ENCODE data around the gene PLCH1.

Gene PLCH1

DNA sequence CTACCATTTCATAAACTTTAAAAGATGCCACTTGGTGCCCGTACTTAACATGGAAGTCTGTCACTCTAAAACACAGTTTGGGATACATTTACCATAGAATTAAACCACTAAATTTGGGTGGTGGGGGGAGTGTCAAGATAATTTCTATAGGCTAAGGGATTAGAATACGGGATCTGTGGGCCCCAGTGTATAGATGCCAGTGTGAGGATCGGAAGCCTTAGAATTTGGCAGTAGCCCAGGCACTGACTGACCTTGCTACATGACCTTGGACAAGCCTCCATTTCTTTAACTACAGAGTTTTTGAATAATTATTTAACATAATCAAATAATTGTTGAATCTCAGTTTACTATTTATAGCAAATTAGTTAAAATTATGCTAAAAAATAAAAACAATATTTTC, 375.1 kb downstream of the PLCH1 start:
- Histone ChIP-seq H3K36me3 (ENCODE audit: control insufficient read depth, insufficient read depth, low read length) (no peaks in the 10 kb centered on the region), H3K4me1 (ENCODE audit: control insufficient read depth, low read depth, low read length) (peaks cover 4% of the 10 kb centered on the region), H3K79me2 (ENCODE audit: control insufficient read depth, insufficient read depth, low read length) (no peaks in the 10 kb centered on the region), H2BK120ac (ENCODE audit: low read depth, low read length) (no peak overlapping the region), H4K8ac (ENCODE audit: low read depth, low read length) (no peak overlapping the region), H2BK5ac (ENCODE audit: low read length) (no peak overlapping the region), H2AK5ac (ENCODE audit: low read length) (no peak overlapping the region), H4K5ac (ENCODE audit: low read length) (no peak overlapping the region), H3K27me3 (ENCODE audit: insufficient read depth, low read length, poor library complexity) (no peaks in the 10 kb centered on the region), H3K4me3 (ENCODE audit: low read length) (no peak overlapping the region), H3K4me2 (ENCODE audit: low read length) (no peak overlapping the region), H3K4ac (ENCODE audit: low read depth, low read length) (no peak overlapping the region), H3K18ac (ENCODE audit: low read length) (no peak overlapping the region), H3K9ac (ENCODE audit: low read length) (no peak overlapping the region), H3K56ac (ENCODE audit: low read length) (no peak overlapping the region), H3K23ac (ENCODE audit: low read length) (no peak overlapping the region), H2BK15ac (replicated peaks; ENCODE audit: low read depth) (no peak overlapping the region), H3K79me1 (ENCODE audit: low read length) (no peaks in the 10 kb centered on the region), H3K27ac (ENCODE audit: low read depth, low read length) (no peak overlapping the region)
- no CpG with 5 or more reads among the region's 3 CpGs for WGBS (ENCODE audit: extremely low coverage, insufficient coverage, low lambda C conversion rate)
- DNase-seq = no peak

DNA sequence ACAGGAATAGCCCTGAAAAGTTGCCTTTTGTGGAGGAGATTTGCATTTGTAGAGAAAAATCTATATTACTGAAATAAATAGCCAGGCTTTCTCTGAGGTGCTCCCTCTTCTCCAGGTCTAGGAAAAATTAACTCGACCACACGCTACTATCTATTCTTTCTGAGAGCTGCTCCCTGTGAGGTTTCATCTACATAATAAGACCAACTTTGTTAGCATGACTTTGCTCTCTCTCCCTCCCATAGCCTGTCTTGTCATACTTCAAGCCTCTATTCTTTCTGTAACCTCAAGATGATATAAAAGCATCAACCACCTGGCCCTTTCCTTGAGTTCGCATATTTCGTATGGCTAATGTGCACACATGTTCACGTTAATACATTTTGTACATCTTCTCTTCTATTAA, 375.6 kb downstream of the PLCH1 start:
- no peak overlapping the region for H3K27ac ChIP-seq (ENCODE audit: low read depth, low read length)
- H3K79me2 ChIP-seq (ENCODE audit: control insufficient read depth, insufficient read depth, low read length) = no peaks in the 10 kb centered on the region
- no peaks in the 10 kb centered on the region for H3K27me3 ChIP-seq (ENCODE audit: insufficient read depth, low read length, poor library complexity)
- H3K4me3 ChIP-seq (ENCODE audit: low read length) = no peak overlapping the region
- DNase-seq = no peak
- H4K8ac ChIP-seq (ENCODE audit: low read depth, low read length) = no peak overlapping the region
- no peak overlapping the region for H2AK5ac ChIP-seq (ENCODE audit: low read length)
- no peak overlapping the region for H3K9ac ChIP-seq (ENCODE audit: low read length)
- H3K4me2 ChIP-seq (ENCODE audit: low read length) = no peak overlapping the region
- no peak overlapping the region for H4K5ac ChIP-seq (ENCODE audit: low read length)
- no peak overlapping the region for H3K4ac ChIP-seq (ENCODE audit: low read depth, low read length)
- H2BK15ac ChIP-seq (replicated peaks; ENCODE audit: low read depth) = no peak overlapping the region
- H3K23ac ChIP-seq (ENCODE audit: low read length) = no peak overlapping the region
- no peaks in the 10 kb centered on the region for H3K79me1 ChIP-seq (ENCODE audit: low read length)
- no peak overlapping the region for H2BK5ac ChIP-seq (ENCODE audit: low read length)
- H3K56ac ChIP-seq (ENCODE audit: low read length) = no peak overlapping the region
- H3K36me3 ChIP-seq (ENCODE audit: control insufficient read depth, insufficient read depth, low read length) = no peaks in the 10 kb centered on the region
- no peak overlapping the region for H2BK120ac ChIP-seq (ENCODE audit: low read depth, low read length)
- no peak overlapping the region for H3K18ac ChIP-seq (ENCODE audit: low read length)
- WGBS (ENCODE audit: extremely low coverage, insufficient coverage, low lambda C conversion rate) = no CpG with 5 or more reads among the region's 5 CpGs
- H3K4me1 ChIP-seq (ENCODE audit: control insufficient read depth, low read depth, low read length) = peaks cover 4% of the 10 kb centered on the region

DNA sequence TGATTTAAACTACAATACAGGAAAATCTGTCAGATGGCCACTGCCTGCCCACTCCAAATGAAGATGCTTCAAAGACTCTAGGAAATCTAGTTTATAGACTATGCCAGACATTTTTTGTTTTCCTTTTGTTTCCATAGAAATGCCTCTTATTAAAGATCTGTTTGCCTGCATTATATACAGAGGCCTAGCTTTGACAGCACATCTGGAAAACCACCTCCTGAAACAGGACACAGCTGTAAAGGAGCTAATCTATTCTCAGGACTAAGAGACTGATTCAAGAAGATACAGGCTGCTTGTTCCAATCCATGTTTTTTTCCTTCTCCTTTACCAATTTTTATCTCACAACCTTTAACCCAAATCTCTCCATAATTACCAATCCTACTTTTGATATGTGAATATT, 376.1 kb downstream of the PLCH1 start:
- Histone ChIP-seq H3K79me2 (ENCODE audit: control insufficient read depth, insufficient read depth, low read length) (no peaks in the 10 kb centered on the region), H3K4me2 (ENCODE audit: low read length) (no peak overlapping the region), H3K27ac (ENCODE audit: low read depth, low read length) (no peak overlapping the region), H2BK15ac (replicated peaks; ENCODE audit: low read depth) (no peak overlapping the region), H3K18ac (ENCODE audit: low read length) (no peak overlapping the region), H3K4ac (ENCODE audit: low read depth, low read length) (no peak overlapping the region), H3K4me1 (ENCODE audit: control insufficient read depth, low read depth, low read length) (peaks cover 4% of the 10 kb centered on the region), H3K79me1 (ENCODE audit: low read length) (no peaks in the 10 kb centered on the region), H3K4me3 (ENCODE audit: low read length) (no peak overlapping the region), H2BK5ac (ENCODE audit: low read length) (no peak overlapping the region), H4K8ac (ENCODE audit: low read depth, low read length) (no peak overlapping the region), H3K36me3 (ENCODE audit: control insufficient read depth, insufficient read depth, low read length) (no peaks in the 10 kb centered on the region), H4K5ac (ENCODE audit: low read length) (no peak overlapping the region), H3K56ac (ENCODE audit: low read length) (no peak overlapping the region), H3K27me3 (ENCODE audit: insufficient read depth, low read length, poor library complexity) (no peaks in the 10 kb centered on the region), H3K23ac (ENCODE audit: low read length) (no peak overlapping the region), H2BK120ac (ENCODE audit: low read depth, low read length) (no peak overlapping the region), H2AK5ac (ENCODE audit: low read length) (no peak overlapping the region), H3K9ac (ENCODE audit: low read length) (no peak overlapping the region)
- no peak for DNase-seq

DNA sequence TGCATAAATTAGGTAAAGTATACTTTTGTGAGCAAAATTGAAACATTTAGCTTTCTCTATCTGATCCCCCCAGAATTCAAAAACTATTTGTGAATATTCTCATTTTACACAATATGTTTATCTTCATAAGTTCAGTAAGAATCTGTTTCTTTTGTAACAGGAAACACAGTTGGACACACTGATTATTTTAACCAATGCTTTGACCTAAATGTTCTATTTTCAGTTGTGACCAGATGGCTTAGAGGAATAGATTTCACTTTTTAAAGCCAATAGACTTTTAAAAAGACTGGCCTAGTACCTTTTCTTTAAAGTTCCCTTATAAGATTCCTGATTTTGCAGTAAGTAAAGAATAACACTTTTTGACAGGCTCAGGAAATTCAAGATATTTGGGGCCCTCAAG, 377.4 kb downstream of the PLCH1 start:
- no peaks in the 10 kb centered on the region for H3K79me2 ChIP-seq (ENCODE audit: control insufficient read depth, insufficient read depth, low read length)
- H3K9ac ChIP-seq (ENCODE audit: low read length) = no peak overlapping the region
- no peak overlapping the region for H3K23ac ChIP-seq (ENCODE audit: low read length)
- DNase-seq = no peak
- no peak overlapping the region for H3K27ac ChIP-seq (ENCODE audit: low read depth, low read length)
- no peak overlapping the region for H4K8ac ChIP-seq (ENCODE audit: low read depth, low read length)
- H3K4me1 ChIP-seq (ENCODE audit: control insufficient read depth, low read depth, low read length) = peaks cover 4% of the 10 kb centered on the region
- no peak overlapping the region for H4K5ac ChIP-seq (ENCODE audit: low read length)
- H3K79me1 ChIP-seq (ENCODE audit: low read length) = no peaks in the 10 kb centered on the region
- H2BK15ac ChIP-seq (replicated peaks; ENCODE audit: low read depth) = no peak overlapping the region
- H2BK120ac ChIP-seq (ENCODE audit: low read depth, low read length) = no peak overlapping the region
- no peak overlapping the region for H3K4me2 ChIP-seq (ENCODE audit: low read length)
- no peak overlapping the region for H2AK5ac ChIP-seq (ENCODE audit: low read length)
- H3K56ac ChIP-seq (ENCODE audit: low read length) = no peak overlapping the region
- no peak overlapping the region for H2BK5ac ChIP-seq (ENCODE audit: low read length)
- H3K36me3 ChIP-seq (ENCODE audit: control insufficient read depth, insufficient read depth, low read length) = no peaks in the 10 kb centered on the region
- no peak overlapping the region for H3K4me3 ChIP-seq (ENCODE audit: low read length)
- no peak overlapping the region for H3K18ac ChIP-seq (ENCODE audit: low read length)
- no peak overlapping the region for H3K4ac ChIP-seq (ENCODE audit: low read depth, low read length)
- H3K27me3 ChIP-seq (ENCODE audit: insufficient read depth, low read length, poor library complexity) = no peaks in the 10 kb centered on the region

DNA sequence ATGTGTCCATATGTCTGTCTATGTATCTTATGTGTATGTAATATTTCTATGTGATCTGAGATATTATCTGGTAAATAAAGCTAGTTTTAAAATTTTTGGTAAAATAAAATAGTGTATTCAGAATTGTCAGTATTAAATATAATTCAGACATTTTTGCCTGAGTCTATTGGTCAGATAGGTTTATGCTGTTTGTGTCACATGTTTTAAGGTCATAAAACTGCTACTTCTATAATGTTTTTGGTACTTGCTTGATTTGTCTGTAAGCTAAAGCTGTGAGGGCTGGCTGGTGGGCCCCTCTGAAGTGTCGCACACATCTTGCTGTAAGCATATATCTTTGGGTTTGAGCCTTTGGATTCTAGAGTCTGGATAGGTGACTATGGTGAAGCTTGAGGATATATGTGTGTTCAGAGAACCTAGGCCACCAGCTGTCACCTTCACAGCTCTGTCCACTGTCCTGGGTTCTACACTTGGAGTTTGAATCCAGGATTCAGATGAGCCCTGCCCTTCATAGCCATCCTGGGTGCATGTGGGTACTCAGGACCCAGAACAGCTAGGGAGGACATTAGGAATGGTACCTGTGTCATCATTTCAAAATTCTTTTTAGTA, 379.6 kb downstream of the PLCH1 start:
- Histone ChIP-seq H3K23ac (ENCODE audit: low read length) (no peak overlapping the region), H3K9ac (ENCODE audit: low read length) (no peak overlapping the region), H2BK5ac (ENCODE audit: low read length) (peak overlapping the region; percentile 51), H3K4me2 (ENCODE audit: low read length) (no peak overlapping the region), H3K56ac (ENCODE audit: low read length) (no peak overlapping the region), H4K5ac (ENCODE audit: low read length) (no peak overlapping the region), H3K4me1 (ENCODE audit: control insufficient read depth, low read depth, low read length) (no peaks in the 10 kb centered on the region), H3K36me3 (ENCODE audit: control insufficient read depth, insufficient read depth, low read length) (no peaks in the 10 kb centered on the region), H2BK15ac (replicated peaks; ENCODE audit: low read depth) (no peak overlapping the region), H4K8ac (ENCODE audit: low read depth, low read length) (no peak overlapping the region), H3K4ac (ENCODE audit: low read depth, low read length) (peak overlapping the region; percentile 37), H3K79me1 (ENCODE audit: low read length) (no peaks in the 10 kb centered on the region), H3K18ac (ENCODE audit: low read length) (no peak overlapping the region), H3K27me3 (ENCODE audit: insufficient read depth, low read length, poor library complexity) (no peaks in the 10 kb centered on the region), H3K27ac (ENCODE audit: low read depth, low read length) (no peak overlapping the region), H3K79me2 (ENCODE audit: control insufficient read depth, insufficient read depth, low read length) (no peaks in the 10 kb centered on the region), H3K4me3 (ENCODE audit: low read length) (no peak overlapping the region), H2AK5ac (ENCODE audit: low read length) (no peak overlapping the region), H2BK120ac (ENCODE audit: low read depth, low read length) (peak overlapping the region; percentile 3)
- DNase-seq = no peak
- WGBS (ENCODE audit: extremely low coverage, insufficient coverage, low lambda C conversion rate) = no CpG with 5 or more reads among the region's 1 CpG

DNA sequence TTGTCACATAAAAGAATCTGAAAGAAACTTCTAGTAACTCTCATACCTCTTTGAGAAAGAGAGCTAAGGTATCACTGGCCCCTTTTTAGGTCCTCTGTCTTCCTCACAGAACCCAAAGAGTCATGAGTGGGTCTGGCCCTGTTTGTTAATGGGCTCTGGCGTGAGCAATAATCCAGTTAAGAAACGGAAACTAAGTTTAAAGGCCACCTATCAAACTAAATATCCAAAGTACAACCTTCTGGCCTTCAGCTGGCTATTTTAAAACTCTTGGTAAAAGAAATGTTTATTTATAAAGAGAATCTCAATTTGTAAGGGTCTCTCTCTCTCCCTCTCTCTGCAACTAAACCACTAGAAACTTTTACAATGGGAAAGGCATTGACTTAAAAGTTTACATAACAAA, 380.4 kb downstream of the PLCH1 start:
- Histone ChIP-seq H4K5ac (ENCODE audit: low read length) (no peak overlapping the region), H3K4ac (ENCODE audit: low read depth, low read length) (peak overlapping the region; percentile 70), H2BK5ac (ENCODE audit: low read length) (no peak overlapping the region), H2BK15ac (replicated peaks; ENCODE audit: low read depth) (no peak overlapping the region), H3K56ac (ENCODE audit: low read length) (no peak overlapping the region), H3K79me2 (ENCODE audit: control insufficient read depth, insufficient read depth, low read length) (no peaks in the 10 kb centered on the region), H3K27me3 (ENCODE audit: insufficient read depth, low read length, poor library complexity) (no peaks in the 10 kb centered on the region), H3K79me1 (ENCODE audit: low read length) (no peaks in the 10 kb centered on the region), H3K9ac (ENCODE audit: low read length) (no peak overlapping the region), H3K4me3 (ENCODE audit: low read length) (no peak overlapping the region), H3K36me3 (ENCODE audit: control insufficient read depth, insufficient read depth, low read length) (no peaks in the 10 kb centered on the region), H2BK120ac (ENCODE audit: low read depth, low read length) (no peak overlapping the region), H3K23ac (ENCODE audit: low read length) (no peak overlapping the region), H2AK5ac (ENCODE audit: low read length) (no peak overlapping the region), H4K8ac (ENCODE audit: low read depth, low read length) (no peak overlapping the region), H3K18ac (ENCODE audit: low read length) (peak overlapping the region; percentile 97), H3K27ac (ENCODE audit: low read depth, low read length) (no peak overlapping the region), H3K4me1 (ENCODE audit: control insufficient read depth, low read depth, low read length) (no peaks in the 10 kb centered on the region), H3K4me2 (ENCODE audit: low read length) (no peak overlapping the region)
- no CpG with 5 or more reads among the region's 2 CpGs for WGBS (ENCODE audit: extremely low coverage, insufficient coverage, low lambda C conversion rate)
- DNase-seq = no peak
